HFF-Myc (cell line): ENCODE data around the gene C12orf43.

Experiments
- DNase-seq: peaks from one replicate; pipeline ENCODE4 v3.0.0-alpha.2; 2011; ENCODE audit warnings: low read depth; ENCODE audit errors: extremely low read depth
- H3K4me3 ChIP-seq: replicated peaks from 2 replicates; pipeline ENCODE4 v1.5.1; 2011; ENCODE audit warnings: low read depth, mild to moderate bottlenecking, control low read depth, low read length
- CTCF ChIP-seq: IDR thresholded peaks from 2 replicates; pipeline ENCODE4 v1.5.1; 2012; ENCODE audit warnings: mild to moderate bottlenecking, low read depth, low read length, control low read depth; ENCODE audit errors: missing control alignments

Gene C12orf43

DNA sequence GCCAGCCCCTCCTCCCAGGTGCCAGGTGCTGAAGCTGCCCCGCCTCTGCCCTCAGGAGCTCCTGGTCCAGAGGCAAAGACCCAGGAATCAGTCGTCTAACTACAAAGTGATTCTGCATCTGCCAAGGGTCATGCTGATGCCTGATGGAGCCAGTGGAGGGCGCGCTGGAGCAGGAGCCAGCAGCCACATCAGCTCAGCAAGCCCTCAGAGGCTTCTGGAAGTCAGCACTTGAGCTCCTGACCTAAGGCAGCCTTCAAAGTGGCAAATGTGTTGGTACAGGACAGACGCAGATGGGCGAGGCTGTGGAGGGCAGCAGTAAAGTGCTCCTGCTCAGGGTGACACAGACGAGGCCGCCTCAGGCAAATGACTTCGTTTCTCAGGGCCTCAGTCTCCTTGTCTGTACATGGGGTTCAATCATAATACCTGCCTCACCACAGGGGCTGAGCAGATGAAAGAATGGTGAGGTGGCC is 10.9 kb downstream of the C12orf43 start:
- peak; percentile 21 for DNase-seq
- H3K4me3 ChIP-seq = no peak overlapping the region
- TF ChIP-seq CTCF = peak; percentile 73

DNA sequence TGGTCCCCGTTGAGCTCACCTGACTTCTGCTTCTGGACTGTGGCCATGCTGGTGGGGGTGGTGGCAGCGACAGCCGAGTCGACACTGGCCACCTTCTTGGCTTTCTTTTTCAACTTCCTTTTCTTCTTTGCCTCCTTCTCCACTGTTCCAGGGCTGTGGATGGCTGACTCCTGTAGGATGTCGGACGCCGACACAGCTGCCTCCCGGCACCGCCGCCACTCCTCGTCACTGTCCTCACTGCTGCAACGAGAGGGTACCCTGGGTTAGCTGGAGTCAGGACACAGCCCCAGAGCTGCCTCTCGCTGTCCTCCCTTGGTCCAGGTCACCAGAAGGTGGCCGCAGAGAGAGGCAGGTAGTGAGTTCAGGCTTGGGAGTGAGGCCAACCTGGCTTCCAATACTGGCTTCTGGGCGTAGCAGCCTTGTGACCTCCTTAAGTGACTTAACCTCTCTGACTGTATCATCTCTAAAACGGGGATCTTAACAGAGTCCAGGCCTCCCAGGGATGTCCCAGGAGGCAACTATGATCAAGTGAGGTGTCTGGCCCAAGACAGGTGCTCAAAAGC is 12.0 kb downstream of the C12orf43 start:
- no peak overlapping the region for H3K4me3 ChIP-seq
- DNase-seq = no peak
- TF ChIP-seq CTCF = no peak

- H3K4me3 ChIP-seq = no peak overlapping the region
- TF ChIP-seq CTCF = no peak
- DNase-seq = no peak
Measured at GRCh38 chr12:121003650-121004049, 12.6 kb downstream of the C12orf43 start.

DNA sequence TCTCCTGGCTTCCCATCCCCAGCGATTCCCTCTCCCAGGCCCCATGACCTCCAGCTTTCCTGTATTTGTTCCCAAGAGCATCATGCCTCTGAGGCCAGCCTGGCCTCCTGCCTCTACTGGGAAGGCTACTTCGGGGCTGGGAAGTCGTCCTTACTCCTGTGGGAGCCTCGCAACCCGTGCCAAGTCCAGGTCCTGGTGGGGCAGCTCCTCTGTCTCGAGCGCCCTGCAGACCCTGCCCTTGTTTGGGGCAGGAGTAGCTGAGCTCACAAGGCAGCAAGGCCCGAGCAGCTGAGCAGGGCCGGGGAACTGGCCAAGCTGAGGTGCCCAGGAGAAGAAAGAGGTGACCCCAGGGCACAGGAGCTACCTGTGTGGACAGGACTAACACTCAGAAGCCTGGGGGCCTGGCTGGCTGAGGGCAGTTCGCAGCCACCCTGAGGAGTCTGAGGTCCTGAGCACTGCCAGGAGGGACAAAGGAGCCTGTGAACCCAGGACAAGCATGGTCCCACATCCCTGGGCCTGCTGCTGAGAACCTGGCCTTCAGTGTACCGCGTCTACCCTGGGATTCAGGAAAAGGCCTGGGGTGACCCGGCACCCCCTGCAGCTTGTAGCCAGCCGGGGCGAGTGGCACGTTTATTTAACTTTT is 14.3 kb downstream of the C12orf43 start:
- DNase-seq = no peak
- no peak overlapping the region for H3K4me3 ChIP-seq
- TF ChIP-seq CTCF = no peak

- H3K4me3 ChIP-seq = no peak overlapping the region
- no peak for DNase-seq
- TF ChIP-seq CTCF = no peak
Measured at GRCh38 chr12:121001060-121001459, 15.2 kb downstream of the C12orf43 start.

DNA sequence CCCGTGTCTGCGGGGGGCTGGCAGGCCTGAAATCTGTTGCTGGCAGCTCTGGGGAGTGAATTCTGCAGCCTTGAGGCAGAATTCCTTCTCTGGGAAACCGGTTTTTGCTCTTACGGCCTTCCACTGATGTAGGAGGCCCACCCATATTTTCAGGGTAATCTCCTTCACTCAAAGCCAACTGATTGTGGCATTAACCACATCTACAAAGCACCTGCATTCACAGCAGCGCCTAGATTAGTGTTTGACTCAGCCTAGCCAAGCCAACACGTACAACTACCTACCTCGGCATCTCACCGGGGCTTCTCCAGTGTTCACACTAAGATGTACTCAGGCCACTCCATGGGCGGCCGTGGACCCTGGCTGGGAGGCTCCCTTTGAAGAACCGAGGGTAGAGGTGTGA is 15.8 kb downstream of the C12orf43 start:
- TF ChIP-seq CTCF = no peak
- no peak overlapping the region for H3K4me3 ChIP-seq
- DNase-seq = no peak
